ENCODE data around the gene GNAO1.

GRCh38 chr16:56303880-56304279 lies 112.6 kb downstream of the GNAO1 start:
- TF ChIP-seq CTCF (IDR thresholded peaks at IDR 0.05) (no peak), ZFX (IDR thresholded peaks at IDR 0.05; ENCODE audit: borderline replicate concordance) (no peak)
